Measurements from ENCODE around the gene TNFRSF18.

Gene TNFRSF18

GRCh38 chr1:1239614-1240347 is 33.4 kb upstream of the TNFRSF18 start:
- Histone ChIP-seq H3K27me3 (ENCODE audit: control insufficient read depth, insufficient read depth, low read length) (no peaks in the 10 kb centered on the region), H3K36me3 (ENCODE audit: control insufficient read depth, insufficient read depth, low read length) (no peaks in the 10 kb centered on the region), H3K4me1 (ENCODE audit: control insufficient read depth, insufficient read depth, low read length) (peaks cover 14% of the 10 kb centered on the region; the same call in 1 of the 2 replicates), H3K27ac (ENCODE audit: low read depth, low read length) (no peak overlapping the region), H3K4me3 (ENCODE audit: low read depth, low read length) (no peak overlapping the region), H3K9ac (ENCODE audit: low read length) (no peak overlapping the region), H3K9me3 (ENCODE audit: control insufficient read depth, insufficient read depth, low read depth, low read length) (no peaks in the 10 kb centered on the region)

DNA sequence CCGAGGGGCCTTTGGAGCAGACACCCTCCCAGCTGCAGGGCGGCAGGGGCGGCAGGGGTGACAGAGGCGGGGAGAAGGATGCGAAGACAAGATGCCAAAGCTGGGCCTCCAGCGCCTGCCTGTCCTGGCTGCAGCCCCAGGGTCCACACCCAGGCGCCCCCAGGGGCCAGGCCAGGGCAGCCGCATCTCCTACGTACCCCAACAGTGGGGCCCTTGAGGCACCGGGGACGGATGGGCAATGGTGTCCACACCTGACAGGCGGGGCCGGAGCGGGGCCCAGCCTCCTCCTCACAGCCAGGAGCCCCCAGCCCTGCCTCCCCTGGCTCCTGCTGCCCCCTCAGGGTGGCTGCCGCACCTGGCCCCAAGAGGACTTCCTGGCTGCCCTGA is 32.8 kb upstream of the TNFRSF18 start:
- Histone ChIP-seq H3K36me3 (ENCODE audit: control insufficient read depth, insufficient read depth, low read length) (no peaks in the 10 kb centered on the region; the same call in 1 of the 2 replicates), H3K27me3 (ENCODE audit: control insufficient read depth, insufficient read depth, low read length) (no peaks in the 10 kb centered on the region), H3K9ac (ENCODE audit: low read length) (no peak overlapping the region), H3K4me3 (ENCODE audit: low read depth, low read length) (no peak overlapping the region), H3K9me3 (ENCODE audit: control insufficient read depth, insufficient read depth, low read depth, low read length) (no peaks in the 10 kb centered on the region), H3K4me1 (ENCODE audit: control insufficient read depth, insufficient read depth, low read length) (peaks cover 14% of the 10 kb centered on the region; the same call in 1 of the 2 replicates), H3K27ac (ENCODE audit: low read depth, low read length) (no peak overlapping the region)

GRCh38 chr1:1238702-1239178 is 32.3 kb upstream of the TNFRSF18 start:
- H3K27me3 ChIP-seq (ENCODE audit: control insufficient read depth, insufficient read depth, low read length) = no peaks in the 10 kb centered on the region
- H3K9ac ChIP-seq (ENCODE audit: low read length) = no peak overlapping the region
- no peaks in the 10 kb centered on the region for H3K9me3 ChIP-seq (ENCODE audit: control insufficient read depth, insufficient read depth, low read depth, low read length)
- H3K36me3 ChIP-seq (ENCODE audit: control insufficient read depth, insufficient read depth, low read length) = no peaks in the 10 kb centered on the region; the same call in 1 of the 2 replicates
- peaks cover 14% of the 10 kb centered on the region; the same call in 1 of the 2 replicates for H3K4me1 ChIP-seq (ENCODE audit: control insufficient read depth, insufficient read depth, low read length)
- H3K4me3 ChIP-seq (ENCODE audit: low read depth, low read length) = no peak overlapping the region
- no peak overlapping the region for H3K27ac ChIP-seq (ENCODE audit: low read depth, low read length)

GRCh38 chr1:1237874-1238701 is 31.7 kb upstream of the TNFRSF18 start:
- Histone ChIP-seq H3K27me3 (ENCODE audit: control insufficient read depth, insufficient read depth, low read length) (no peaks in the 10 kb centered on the region), H3K9me3 (ENCODE audit: control insufficient read depth, insufficient read depth, low read depth, low read length) (no peaks in the 10 kb centered on the region), H3K27ac (ENCODE audit: low read depth, low read length) (no peak overlapping the region), H3K4me1 (ENCODE audit: control insufficient read depth, insufficient read depth, low read length) (peaks cover 14% of the 10 kb centered on the region; the same call in 1 of the 2 replicates), H3K9ac (ENCODE audit: low read length) (no peak overlapping the region), H3K36me3 (ENCODE audit: control insufficient read depth, insufficient read depth, low read length) (peaks cover 3% of the 10 kb centered on the region), H3K4me3 (ENCODE audit: low read depth, low read length) (no peak overlapping the region)

- H3K9ac ChIP-seq (ENCODE audit: low read length) = no peak overlapping the region
- peaks cover 3% of the 10 kb centered on the region for H3K36me3 ChIP-seq (ENCODE audit: control insufficient read depth, insufficient read depth, low read length)
- H3K27me3 ChIP-seq (ENCODE audit: control insufficient read depth, insufficient read depth, low read length) = no peaks in the 10 kb centered on the region
- H3K9me3 ChIP-seq (ENCODE audit: control insufficient read depth, insufficient read depth, low read depth, low read length) = 0 out of 2 replicates have a peak, but pooled peaks cover 2% of the 10 kb centered on the region
- no peak overlapping the region for H3K27ac ChIP-seq (ENCODE audit: low read depth, low read length)
- peaks cover 14% of the 10 kb centered on the region; the same call in 1 of the 2 replicates for H3K4me1 ChIP-seq (ENCODE audit: control insufficient read depth, insufficient read depth, low read length)
- no peak overlapping the region for H3K4me3 ChIP-seq (ENCODE audit: low read depth, low read length)
These were observed 30.8 kb upstream of the TNFRSF18 start for GRCh38 chr1:1236945-1237873.

GRCh38 chr1:1236176-1236763 is 29.9 kb upstream of the TNFRSF18 start:
- Histone ChIP-seq H3K4me1 (ENCODE audit: control insufficient read depth, insufficient read depth, low read length) (peaks cover 14% of the 10 kb centered on the region; the same call in 1 of the 2 replicates), H3K27ac (ENCODE audit: low read depth, low read length) (no peak overlapping the region), H3K27me3 (ENCODE audit: control insufficient read depth, insufficient read depth, low read length) (no peaks in the 10 kb centered on the region), H3K4me3 (ENCODE audit: low read depth, low read length) (no peak overlapping the region), H3K9ac (ENCODE audit: low read length) (no peak overlapping the region), H3K9me3 (ENCODE audit: control insufficient read depth, insufficient read depth, low read depth, low read length) (0 out of 2 replicates have a peak, but pooled peaks cover 2% of the 10 kb centered on the region), H3K36me3 (ENCODE audit: control insufficient read depth, insufficient read depth, low read length) (peaks cover 3% of the 10 kb centered on the region)

DNA sequence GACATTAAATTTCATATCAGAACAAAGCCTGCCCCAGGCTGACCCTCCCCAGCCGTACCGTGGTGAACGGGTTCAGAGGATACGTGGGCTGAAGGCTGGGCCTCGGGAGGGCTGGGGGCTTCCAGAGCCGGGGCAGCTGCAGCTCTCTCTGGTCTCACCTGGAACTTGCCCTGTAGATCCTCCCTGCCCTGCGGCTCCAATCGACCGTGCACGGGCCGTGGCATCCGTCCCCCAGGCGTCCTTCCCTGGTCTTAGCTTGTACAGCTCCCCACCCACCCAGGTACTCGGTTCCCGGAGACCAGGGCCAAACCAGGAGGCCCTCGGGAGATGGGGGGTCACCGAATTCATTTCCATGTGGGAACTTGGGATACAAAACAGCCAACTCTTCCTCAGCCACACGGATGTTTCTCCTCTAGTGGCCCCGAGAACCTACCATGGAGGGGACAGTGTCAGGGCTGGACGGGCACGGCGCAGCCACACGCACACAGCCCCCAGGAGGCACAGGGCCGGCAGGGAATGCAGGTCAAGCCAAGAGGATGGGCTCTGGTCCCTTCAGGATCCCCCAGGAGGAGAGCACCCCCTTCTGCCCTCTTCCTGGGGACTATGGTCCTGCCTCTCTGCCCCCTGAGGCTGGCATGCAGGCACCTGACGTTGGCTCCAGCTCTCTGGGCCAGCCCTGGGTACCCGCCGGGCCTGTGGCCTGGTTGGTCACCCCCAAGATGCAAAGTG is 28.8 kb upstream of the TNFRSF18 start:
- H3K27me3 ChIP-seq (ENCODE audit: control insufficient read depth, insufficient read depth, low read length) = no peaks in the 10 kb centered on the region
- H3K4me1 ChIP-seq (ENCODE audit: control insufficient read depth, insufficient read depth, low read length) = peaks cover 17% of the 10 kb centered on the region; the same call in 1 of the 2 replicates
- H3K27ac ChIP-seq (ENCODE audit: low read depth, low read length) = no peak overlapping the region
- H3K36me3 ChIP-seq (ENCODE audit: control insufficient read depth, insufficient read depth, low read length) = peaks cover 3% of the 10 kb centered on the region
- no peak overlapping the region for H3K9ac ChIP-seq (ENCODE audit: low read length)
- H3K9me3 ChIP-seq (ENCODE audit: control insufficient read depth, insufficient read depth, low read depth, low read length) = 0 out of 2 replicates have a peak, but pooled peaks cover 2% of the 10 kb centered on the region
- no peak overlapping the region for H3K4me3 ChIP-seq (ENCODE audit: low read depth, low read length)

DNA sequence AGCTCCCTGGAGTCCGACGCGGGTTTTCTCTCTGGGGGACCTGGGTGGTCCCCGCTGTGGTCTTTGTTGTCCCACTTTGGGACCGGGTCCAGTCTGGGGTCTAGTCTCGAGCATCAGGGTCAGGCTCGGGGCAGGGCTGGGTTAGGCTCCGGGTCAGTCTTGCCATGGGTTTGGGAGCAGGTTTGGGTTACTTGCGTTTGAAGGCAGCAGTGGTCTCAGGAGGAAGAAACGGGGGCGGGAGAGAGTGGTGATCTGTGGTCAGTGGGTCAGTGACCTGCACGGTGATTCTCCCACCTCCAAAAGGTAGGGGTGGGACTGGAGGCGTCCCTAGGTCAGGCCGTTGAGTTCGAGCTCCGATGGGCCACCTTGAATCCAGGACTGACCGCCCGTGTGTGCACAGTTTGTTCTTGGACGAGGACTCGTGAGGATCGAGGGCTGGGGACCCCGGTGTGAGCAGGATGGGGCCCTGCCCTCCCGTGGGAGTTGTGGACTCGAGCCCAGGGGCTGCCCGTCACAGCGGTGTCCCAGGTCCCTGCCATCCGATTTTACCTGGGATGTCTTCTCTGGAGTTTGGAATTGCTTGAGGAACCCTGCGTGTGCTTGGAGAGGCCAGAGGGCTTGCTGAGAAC is 27.9 kb upstream of the TNFRSF18 start:
- no peak overlapping the region for H3K4me3 ChIP-seq (ENCODE audit: low read depth, low read length)
- no peaks in the 10 kb centered on the region for H3K27me3 ChIP-seq (ENCODE audit: control insufficient read depth, insufficient read depth, low read length)
- H3K36me3 ChIP-seq (ENCODE audit: control insufficient read depth, insufficient read depth, low read length) = peaks cover 3% of the 10 kb centered on the region
- H3K4me1 ChIP-seq (ENCODE audit: control insufficient read depth, insufficient read depth, low read length) = peaks cover 17% of the 10 kb centered on the region; the same call in 1 of the 2 replicates
- no peak overlapping the region for H3K9ac ChIP-seq (ENCODE audit: low read length)
- H3K27ac ChIP-seq (ENCODE audit: low read depth, low read length) = no peak overlapping the region
- 0 out of 2 replicates have a peak, but pooled peaks cover 2% of the 10 kb centered on the region for H3K9me3 ChIP-seq (ENCODE audit: control insufficient read depth, insufficient read depth, low read depth, low read length)

DNA sequence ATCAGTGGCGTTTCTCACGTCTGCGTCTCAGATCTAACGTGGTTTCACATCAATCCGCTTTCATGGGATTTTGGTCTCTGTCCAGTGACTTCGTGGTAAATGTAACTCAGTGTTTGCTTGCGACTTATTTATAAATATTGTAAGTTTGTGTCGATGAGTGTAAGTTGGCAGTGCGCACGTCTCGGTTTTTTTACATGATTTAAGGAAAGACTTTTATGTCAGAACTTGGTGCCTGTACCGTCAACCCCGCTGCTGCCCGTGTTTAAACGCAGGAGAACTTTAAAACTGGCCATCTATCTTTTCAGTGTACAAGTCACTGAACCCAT is 27.1 kb upstream of the TNFRSF18 start:
- H3K4me3 ChIP-seq (ENCODE audit: low read depth, low read length) = no peak overlapping the region
- H3K4me1 ChIP-seq (ENCODE audit: control insufficient read depth, insufficient read depth, low read length) = peaks cover 17% of the 10 kb centered on the region; the same call in 1 of the 2 replicates
- H3K27ac ChIP-seq (ENCODE audit: low read depth, low read length) = no peak overlapping the region
- H3K27me3 ChIP-seq (ENCODE audit: control insufficient read depth, insufficient read depth, low read length) = no peaks in the 10 kb centered on the region
- H3K36me3 ChIP-seq (ENCODE audit: control insufficient read depth, insufficient read depth, low read length) = peaks cover 10% of the 10 kb centered on the region
- H3K9ac ChIP-seq (ENCODE audit: low read length) = no peak overlapping the region
- 0 out of 2 replicates have a peak, but pooled peaks cover 2% of the 10 kb centered on the region for H3K9me3 ChIP-seq (ENCODE audit: control insufficient read depth, insufficient read depth, low read depth, low read length)

Data from HUES6 (cell line).